ENCODE measurements around the gene DTNB.
"Not testable (repeated sequence)": the region's sequence is repeated elsewhere in the genome, so short reads cannot be mapped to it uniquely, and the experiment has no call there.

The DTNB gene

DNA sequence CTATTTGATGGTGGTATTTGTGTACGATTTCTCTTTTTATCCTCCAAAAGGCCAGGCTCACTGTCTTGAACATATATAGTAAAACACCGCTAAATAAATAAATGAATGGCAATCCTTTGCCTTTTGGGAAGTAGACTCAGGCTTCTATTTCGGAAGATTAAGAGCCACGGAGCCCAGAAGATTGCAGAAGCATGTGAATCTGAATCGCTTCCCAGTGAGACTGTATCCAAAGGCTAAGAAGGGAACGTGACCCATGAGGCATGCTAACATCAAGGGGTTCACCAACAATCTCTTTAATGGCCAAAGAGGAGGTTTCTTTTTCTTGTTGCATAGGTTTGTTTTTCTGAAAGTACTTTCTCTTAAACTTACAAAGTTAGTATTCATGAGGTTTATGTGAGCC is 261.6 kb downstream of the DTNB start:
- DNase-seq, result no peak

- DNase-seq, result no peak
Measured at GRCh38 chr2:25411281-25411680, 262.1 kb downstream of the DTNB start.

- DNase-seq, result no peak
Measured at GRCh38 chr2:25410370-25410769, 263.0 kb downstream of the DTNB start.

GRCh38 chr2:25409468-25409867 is 263.9 kb downstream of the DTNB start:
- no peak for DNase-seq

DNA sequence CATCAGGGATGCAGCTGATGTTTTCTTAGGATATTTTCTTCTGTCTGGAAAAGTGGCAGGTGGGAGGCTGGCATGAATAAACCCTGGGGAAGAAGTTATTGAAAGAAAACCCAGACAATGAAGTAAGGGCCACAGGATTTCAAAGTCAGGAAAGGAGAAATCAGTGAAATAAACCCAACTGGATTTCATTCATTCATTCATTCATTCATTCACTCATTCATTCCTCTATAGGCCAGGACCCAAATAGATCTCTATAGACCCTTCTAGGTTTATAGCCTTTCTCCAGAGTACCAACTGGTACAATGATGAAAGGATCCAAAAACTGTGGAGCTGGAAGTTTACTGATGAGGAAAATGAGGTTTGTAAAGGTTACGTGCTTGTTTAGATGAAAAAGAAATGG is 264.3 kb downstream of the DTNB start:
- no peak for DNase-seq

- DNase-seq, result no peak
Measured at GRCh38 chr2:25405611-25406295, 267.6 kb downstream of the DTNB start.

- DNase-seq, result not testable (repeated sequence)
Measured at GRCh38 chr2:25403120-25403760, 270.1 kb downstream of the DTNB start.

GRCh38 chr2:25402477-25402876 is 270.9 kb downstream of the DTNB start:
- no peak for DNase-seq

GRCh38 chr2:25401307-25402026 is 271.9 kb downstream of the DTNB start:
- no peak for DNase-seq

- no peak for DNase-seq
Measured at GRCh38 chr2:25400576-25401216, 272.7 kb downstream of the DTNB start.

GRCh38 chr2:25400169-25400568 is 273.2 kb downstream of the DTNB start:
- no peak for DNase-seq

DNA sequence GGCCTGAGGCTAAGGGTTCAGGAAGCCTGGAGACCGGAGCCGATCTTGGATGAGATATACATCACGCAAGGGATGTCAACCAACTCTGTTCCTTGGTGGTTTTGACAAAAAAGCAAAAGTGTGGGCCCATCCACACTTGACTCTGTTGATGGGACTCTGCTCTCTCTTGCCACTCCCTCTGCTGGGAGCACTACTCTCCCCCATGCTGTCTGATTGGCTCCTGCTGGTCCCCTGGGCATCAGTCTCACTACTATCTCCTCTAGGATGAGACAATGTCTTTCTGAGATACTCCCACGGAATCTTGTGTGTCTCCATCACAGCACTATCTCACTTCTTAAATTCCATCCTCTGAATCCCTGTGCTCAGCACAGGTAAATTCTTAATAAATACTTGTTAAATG is 274.8 kb downstream of the DTNB start:
- no peak for DNase-seq

DNA sequence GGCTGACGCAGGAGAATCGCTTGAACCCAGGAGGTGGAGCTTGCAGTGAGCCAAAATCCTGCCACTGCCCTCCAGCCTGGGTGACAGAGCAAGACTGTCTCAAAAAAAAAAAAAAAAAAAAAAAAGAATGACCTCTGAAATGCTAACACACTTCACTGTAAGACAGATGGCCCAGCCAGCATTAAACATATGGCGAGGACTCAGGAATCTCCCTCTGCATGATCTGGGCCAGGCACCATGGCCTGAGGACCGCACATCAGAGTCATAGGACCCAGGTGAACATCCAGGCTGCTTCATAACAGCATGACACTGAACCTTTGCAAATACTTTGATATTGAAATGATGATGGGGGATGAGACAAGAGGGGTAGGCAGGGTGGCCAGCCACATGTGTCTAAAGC is 275.6 kb downstream of the DTNB start:
- no peak for DNase-seq

DNA sequence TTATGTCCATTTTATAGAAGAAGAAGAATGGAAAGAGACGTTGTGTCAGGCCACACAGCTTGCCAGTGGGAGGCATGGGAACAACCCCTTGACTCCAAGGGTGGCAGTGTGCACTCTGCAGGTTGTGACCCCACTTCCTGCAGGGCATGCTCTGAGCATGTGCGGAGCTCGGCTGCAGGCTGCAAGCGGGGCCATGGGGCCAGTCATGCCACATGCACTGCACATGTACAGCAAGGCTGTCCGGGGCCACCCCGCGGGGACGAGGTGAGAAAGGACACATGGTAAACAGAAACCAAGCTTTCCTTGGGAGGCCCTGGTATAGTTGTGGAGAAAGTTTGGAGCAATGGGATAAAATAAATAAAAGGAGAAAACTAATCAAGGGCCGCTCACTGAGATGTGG is 284.2 kb downstream of the DTNB start:
- no peak for DNase-seq

DNA sequence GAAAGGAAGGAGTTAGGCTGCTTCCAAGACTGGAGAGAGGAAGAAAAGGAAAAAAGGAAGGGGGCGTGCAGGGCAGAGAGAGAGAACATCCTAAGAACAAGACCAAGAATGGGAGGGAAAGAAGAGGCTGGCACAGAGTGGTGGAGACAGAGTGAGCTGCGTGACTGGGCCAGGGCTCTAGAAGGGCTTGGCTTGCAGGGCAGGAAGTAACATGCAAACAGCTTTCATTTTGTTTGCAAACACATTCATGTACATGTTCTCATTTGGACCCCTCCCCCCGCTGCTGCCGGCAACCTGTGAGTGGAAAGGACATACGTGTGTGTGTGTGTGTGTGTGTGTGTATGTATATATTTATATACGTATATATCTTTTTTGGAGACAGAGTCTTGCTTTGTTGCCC is 284.9 kb downstream of the DTNB start:
- no peak for DNase-seq

GRCh38 chr2:25387876-25388449 is 285.4 kb downstream of the DTNB start:
- no peak for DNase-seq

- DNase-seq, result no peak
Measured at GRCh38 chr2:25386971-25387875, 286.2 kb downstream of the DTNB start.

DNA sequence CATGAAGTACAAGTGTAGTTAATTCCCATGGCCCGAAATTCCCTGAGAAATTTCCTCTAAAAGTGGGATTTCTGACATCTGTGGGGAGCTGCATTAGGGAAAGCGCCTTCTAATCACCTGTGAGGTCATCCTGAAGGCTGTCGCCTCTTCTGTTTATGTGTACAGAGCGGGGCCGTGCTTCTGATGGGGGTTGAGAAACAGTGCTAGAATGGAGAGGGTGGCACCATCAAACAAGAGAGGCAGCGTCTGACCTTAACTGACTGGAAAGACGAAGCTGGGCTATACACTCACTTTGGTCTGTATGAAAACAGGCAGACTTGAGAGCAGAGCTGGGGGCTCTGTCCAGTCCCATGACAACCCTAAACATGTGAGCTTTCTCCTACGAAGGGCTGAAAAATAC is 287.5 kb downstream of the DTNB start:
- DNase-seq, result no peak

DNA sequence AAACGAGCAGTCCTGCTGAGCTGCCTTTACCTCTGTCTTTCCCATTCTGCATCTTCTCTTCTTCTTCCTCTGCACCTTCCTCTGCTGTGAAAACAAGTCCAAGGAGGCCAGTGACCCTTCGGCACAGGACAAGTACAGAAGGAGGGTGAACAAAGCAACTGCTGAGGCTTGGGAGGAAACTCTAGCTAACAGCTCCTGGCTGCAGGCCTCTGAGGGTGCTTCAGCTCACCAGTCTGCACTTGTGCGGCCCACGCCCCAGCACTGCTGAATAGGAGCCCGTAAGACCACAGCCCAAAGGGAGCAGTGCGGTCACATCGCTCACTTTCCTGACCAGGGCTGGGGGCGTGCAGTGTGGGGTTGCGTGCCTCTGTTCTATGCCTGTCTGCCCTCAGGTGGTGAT is 289.6 kb downstream of the DTNB start:
- no peak for DNase-seq

DNA sequence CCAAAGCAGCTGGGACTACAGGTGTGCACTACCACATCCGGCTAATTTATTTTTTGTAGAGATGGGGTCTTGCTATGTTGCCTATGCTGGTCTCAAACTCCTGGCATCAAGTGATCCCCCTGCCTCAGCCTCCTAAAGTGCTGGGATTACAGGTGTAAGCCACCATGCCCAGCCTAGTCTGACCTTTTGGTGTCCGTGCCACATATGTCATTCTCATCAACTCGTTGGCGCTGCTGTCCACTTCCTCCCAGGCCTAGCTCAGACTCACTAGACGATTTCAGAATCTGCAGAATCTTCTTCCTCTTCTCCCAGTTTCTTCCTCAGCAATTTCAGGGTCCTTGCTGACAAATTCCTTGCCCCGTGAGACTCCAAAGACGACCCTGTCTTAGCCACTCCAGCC is 291.9 kb downstream of the DTNB start:
- no peak for DNase-seq

- no peak for DNase-seq
Measured at GRCh38 chr2:25380586-25381375, 292.6 kb downstream of the DTNB start.
